ENCODE data around the gene WDFY4. TPM values are rescaled to one million over a fixed set of nuclear protein-coding genes. Genes with fewer than 3 reads are reported as not detected.

Gene WDFY4
- total and polyA plus RNA-seq, 4 donors: 0.57 to 7.1 (median 2.0) TPM

DNA sequence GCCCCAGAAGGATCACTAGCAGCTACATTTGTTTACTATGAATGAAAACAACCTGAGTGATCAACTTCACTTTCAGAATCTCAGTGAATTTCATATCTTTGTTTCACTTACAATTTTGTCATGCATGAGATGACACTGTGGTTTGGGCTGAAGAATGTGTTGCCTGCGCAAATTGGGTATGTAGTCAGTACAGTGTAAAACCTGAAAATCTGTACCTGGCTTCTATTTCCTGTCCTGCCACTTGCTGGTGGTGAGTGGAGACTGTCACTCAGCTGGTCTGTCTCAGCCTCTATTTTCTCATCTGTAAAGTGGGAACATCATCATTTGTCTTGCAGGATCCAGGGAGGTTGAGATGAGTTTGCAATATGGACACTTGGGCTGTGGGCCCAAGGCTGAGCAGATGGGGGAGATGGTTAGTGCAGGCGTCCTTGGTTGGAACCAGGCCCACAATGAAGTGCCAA lies 118.0 kb downstream of the WDFY4 start:
- H3K27ac ChIP-seq (ENCODE audit: low read depth in 1 of 2, low read length in 2 of 2): no peak overlapping the region
- no peak overlapping the region for H3K9ac ChIP-seq (ENCODE audit: low read depth in 1 of 2, low read length in 2 of 2)
- no peak overlapping the region for H3K4me3 ChIP-seq (ENCODE audit: low read depth in 1 of 3, low read length in 3 of 3)
- DNase-seq (ENCODE audit: low spot score): no peak
- 90% methylated on average over 2 of the region's 2 CpGs for whole genome bisulfite sequencing
- H3K36me3 ChIP-seq (ENCODE audit: control insufficient read depth in 4 of 4, insufficient read depth in 3 of 4, low read depth in 1 of 4, low read length in 3 of 4): no peaks in the 10 kb centered on the region
- no peak for TF ChIP-seq TAF1 (conservative IDR thresholded peaks at IDR 0.05)
- TF ChIP-seq, protein P1, sequence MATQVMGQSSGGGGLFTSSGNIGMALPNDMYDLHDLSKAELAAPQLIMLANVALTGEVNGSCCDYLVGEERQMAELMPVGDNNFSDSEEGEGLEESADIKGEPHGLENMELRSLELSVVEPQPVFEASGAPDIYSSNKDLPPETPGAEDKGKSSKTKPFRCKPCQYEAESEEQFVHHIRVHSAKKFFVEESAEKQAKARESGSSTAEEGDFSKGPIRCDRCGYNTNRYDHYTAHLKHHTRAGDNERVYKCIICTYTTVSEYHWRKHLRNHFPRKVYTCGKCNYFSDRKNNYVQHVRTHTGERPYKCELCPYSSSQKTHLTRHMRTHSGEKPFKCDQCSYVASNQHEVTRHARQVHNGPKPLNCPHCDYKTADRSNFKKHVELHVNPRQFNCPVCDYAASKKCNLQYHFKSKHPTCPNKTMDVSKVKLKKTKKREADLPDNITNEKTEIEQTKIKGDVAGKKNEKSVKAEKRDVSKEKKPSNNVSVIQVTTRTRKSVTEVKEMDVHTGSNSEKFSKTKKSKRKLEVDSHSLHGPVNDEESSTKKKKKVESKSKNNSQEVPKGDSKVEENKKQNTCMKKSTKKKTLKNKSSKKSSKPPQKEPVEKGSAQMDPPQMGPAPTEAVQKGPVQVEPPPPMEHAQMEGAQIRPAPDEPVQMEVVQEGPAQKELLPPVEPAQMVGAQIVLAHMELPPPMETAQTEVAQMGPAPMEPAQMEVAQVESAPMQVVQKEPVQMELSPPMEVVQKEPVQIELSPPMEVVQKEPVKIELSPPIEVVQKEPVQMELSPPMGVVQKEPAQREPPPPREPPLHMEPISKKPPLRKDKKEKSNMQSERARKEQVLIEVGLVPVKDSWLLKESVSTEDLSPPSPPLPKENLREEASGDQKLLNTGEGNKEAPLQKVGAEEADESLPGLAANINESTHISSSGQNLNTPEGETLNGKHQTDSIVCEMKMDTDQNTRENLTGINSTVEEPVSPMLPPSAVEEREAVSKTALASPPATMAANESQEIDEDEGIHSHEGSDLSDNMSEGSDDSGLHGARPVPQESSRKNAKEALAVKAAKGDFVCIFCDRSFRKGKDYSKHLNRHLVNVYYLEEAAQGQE (IDR thresholded peaks at IDR 0.05): no peak
- TF ChIP-seq, protein P2, sequence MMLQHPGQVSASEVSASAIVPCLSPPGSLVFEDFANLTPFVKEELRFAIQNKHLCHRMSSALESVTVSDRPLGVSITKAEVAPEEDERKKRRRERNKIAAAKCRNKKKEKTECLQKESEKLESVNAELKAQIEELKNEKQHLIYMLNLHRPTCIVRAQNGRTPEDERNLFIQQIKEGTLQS (IDR thresholded peaks at IDR 0.05): no peak
- TF ChIP-seq, protein P3, sequence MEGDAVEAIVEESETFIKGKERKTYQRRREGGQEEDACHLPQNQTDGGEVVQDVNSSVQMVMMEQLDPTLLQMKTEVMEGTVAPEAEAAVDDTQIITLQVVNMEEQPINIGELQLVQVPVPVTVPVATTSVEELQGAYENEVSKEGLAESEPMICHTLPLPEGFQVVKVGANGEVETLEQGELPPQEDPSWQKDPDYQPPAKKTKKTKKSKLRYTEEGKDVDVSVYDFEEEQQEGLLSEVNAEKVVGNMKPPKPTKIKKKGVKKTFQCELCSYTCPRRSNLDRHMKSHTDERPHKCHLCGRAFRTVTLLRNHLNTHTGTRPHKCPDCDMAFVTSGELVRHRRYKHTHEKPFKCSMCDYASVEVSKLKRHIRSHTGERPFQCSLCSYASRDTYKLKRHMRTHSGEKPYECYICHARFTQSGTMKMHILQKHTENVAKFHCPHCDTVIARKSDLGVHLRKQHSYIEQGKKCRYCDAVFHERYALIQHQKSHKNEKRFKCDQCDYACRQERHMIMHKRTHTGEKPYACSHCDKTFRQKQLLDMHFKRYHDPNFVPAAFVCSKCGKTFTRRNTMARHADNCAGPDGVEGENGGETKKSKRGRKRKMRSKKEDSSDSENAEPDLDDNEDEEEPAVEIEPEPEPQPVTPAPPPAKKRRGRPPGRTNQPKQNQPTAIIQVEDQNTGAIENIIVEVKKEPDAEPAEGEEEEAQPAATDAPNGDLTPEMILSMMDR (IDR thresholded peaks at IDR 0.05; ENCODE audit: low read depth, low read length, missing input control): no peak
- TF ChIP-seq YY1 (IDR thresholded peaks at IDR 0.05): no peak
- no peak for TF ChIP-seq GABPA (IDR thresholded peaks at IDR 0.05 in 1 of 2, conservative IDR thresholded peaks at IDR 0.05 in 1 of 2)
- no peak for TF ChIP-seq RXRA (IDR thresholded peaks at IDR 0.05)
- TF ChIP-seq JUND (IDR thresholded peaks at IDR 0.05): no peak
- TF ChIP-seq HNF4G (IDR thresholded peaks at IDR 0.05): no peak
- TF ChIP-seq FOXA1 (IDR thresholded peaks at IDR 0.05): no peak
- TF ChIP-seq, protein P4, sequence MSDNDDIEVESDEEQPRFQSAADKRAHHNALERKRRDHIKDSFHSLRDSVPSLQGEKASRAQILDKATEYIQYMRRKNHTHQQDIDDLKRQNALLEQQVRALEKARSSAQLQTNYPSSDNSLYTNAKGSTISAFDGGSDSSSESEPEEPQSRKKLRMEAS (IDR thresholded peaks at IDR 0.05): no peak
- TF ChIP-seq NR2F2 (IDR thresholded peaks at IDR 0.05): no peak
- TF ChIP-seq FOXA2 (IDR thresholded peaks at IDR 0.05): no peak
- no peak for TF ChIP-seq SP1 (IDR thresholded peaks at IDR 0.05)
- no peak for TF ChIP-seq HNF4A (conservative IDR thresholded peaks at IDR 0.05)
- TF ChIP-seq, protein P5, sequence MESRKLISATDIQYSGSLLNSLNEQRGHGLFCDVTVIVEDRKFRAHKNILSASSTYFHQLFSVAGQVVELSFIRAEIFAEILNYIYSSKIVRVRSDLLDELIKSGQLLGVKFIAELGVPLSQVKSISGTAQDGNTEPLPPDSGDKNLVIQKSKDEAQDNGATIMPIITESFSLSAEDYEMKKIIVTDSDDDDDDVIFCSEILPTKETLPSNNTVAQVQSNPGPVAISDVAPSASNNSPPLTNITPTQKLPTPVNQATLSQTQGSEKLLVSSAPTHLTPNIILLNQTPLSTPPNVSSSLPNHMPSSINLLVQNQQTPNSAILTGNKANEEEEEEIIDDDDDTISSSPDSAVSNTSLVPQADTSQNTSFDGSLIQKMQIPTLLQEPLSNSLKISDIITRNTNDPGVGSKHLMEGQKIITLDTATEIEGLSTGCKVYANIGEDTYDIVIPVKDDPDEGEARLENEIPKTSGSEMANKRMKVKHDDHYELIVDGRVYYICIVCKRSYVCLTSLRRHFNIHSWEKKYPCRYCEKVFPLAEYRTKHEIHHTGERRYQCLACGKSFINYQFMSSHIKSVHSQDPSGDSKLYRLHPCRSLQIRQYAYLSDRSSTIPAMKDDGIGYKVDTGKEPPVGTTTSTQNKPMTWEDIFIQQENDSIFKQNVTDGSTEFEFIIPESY (IDR thresholded peaks at IDR 0.05): no peak
- no peak for TF ChIP-seq EGR1 (IDR thresholded peaks at IDR 0.05; ENCODE audit: low read depth in 2 of 2)
- H3K4me1 ChIP-seq (ENCODE audit: control insufficient read depth in 4 of 4, insufficient read depth in 4 of 4, low read length in 3 of 4): no peaks in the 10 kb centered on the region
- no peaks in the 10 kb centered on the region for H3K27me3 ChIP-seq (ENCODE audit: control insufficient read depth in 4 of 4, insufficient read depth in 4 of 4, low read length in 3 of 4)
- no peaks in the 10 kb centered on the region for H3K9me3 ChIP-seq (ENCODE audit: control insufficient read depth in 4 of 4, low read length in 3 of 4)

Measured in liver (tissue), 9 donors.